CD4-positive, alpha-beta T cell (primary cell): ENCODE results near the gene STK32C. TPM values are rescaled to one million over a fixed set of nuclear protein-coding genes. Genes with fewer than 3 reads are reported as not detected.

Source experiments
- ATAC-seq: fragments of 200-7000 bp; cut with Tn5 transposase; one replicate; pipeline ENCODE4 v1.10.0; 2022; ENCODE audit warnings: mild to moderate bottlenecking; ENCODE audit not compliant: poor library complexity
- CTCF ChIA-PET: fragments of 350-600 bp; sonication (Branson Sonifier 250); formaldehyde crosslinking; loops from one replicate; lab custom pipeline; 2021; ENCODE audit warnings: antibody characterized with exemption, inconsistent platforms; lab: Charles Lee
- POLR2A ChIA-PET: fragments of 350-600 bp; sonication (Branson Sonifier 250); formaldehyde crosslinking; loops from one replicate; lab custom pipeline; 2021; ENCODE audit warnings: antibody characterized with exemption, inconsistent platforms; lab: Charles Lee
- DNase-seq, 14 experiments: peaks; one replicate each; pipeline ENCODE4 v3.0.0-alpha.2; 2013 to 2020; ENCODE audit warnings: mixed read lengths in 2 of 14
- H3K27ac ChIP-seq, 2 donors: one replicate each; pipeline versions ENCODE4 v1.5.1 to v1.7.0; 2013; ENCODE audit warnings: low read length in 2 of 2, low read depth in 1 of 2, mild to moderate bottlenecking in 1 of 2
- H3K27me3 ChIP-seq, 2 experiments: 1 replicate in 1 of 2; 2 replicates in 1 of 2; pipeline versions ENCODE4 v1.6.1 to v1.7.0; 2013; ENCODE audit warnings: low read length in 2 of 2, control low read depth in 1 of 2, mild to moderate bottlenecking in 1 of 2, moderate library complexity in 1 of 2; ENCODE audit not compliant: insufficient read depth in 2 of 2, control insufficient read depth in 1 of 2
- H3K36me3 ChIP-seq: one replicate; pipeline ENCODE4 v1.6.1; 2013; ENCODE audit warnings: low read length, control low read depth; ENCODE audit not compliant: insufficient read depth
- H3K4me1 ChIP-seq: one replicate; pipeline ENCODE4 v1.6.1; 2013; ENCODE audit warnings: low read length, control low read depth; ENCODE audit not compliant: insufficient read depth
- H3K4me3 ChIP-seq: one replicate; pipeline ENCODE4 v1.5.1; 2013; ENCODE audit warnings: mild to moderate bottlenecking, low read length, moderate library complexity
- H3K9me3 ChIP-seq, 2 experiments: 1 replicate in 1 of 2; 2 replicates in 1 of 2; pipeline versions ENCODE4 v1.6.1 to v1.7.0; 2013; ENCODE audit warnings: low read length in 2 of 2, mild to moderate bottlenecking in 2 of 2, control low read depth in 1 of 2, moderate library complexity in 1 of 2; ENCODE audit not compliant: control insufficient read depth in 1 of 2, insufficient read depth in 1 of 2
- H3K27ac Mint-ChIP-seq: one replicate; pipeline ENCODE4 v1.8.0; 2020; ENCODE audit warnings: mixed read lengths
- H3K27me3 Mint-ChIP-seq: one replicate; pipeline ENCODE4 v1.8.0; 2021; ENCODE audit warnings: mixed read lengths
- H3K36me3 Mint-ChIP-seq: one replicate; pipeline ENCODE4 v1.8.0; 2021; ENCODE audit warnings: low read depth, mixed read lengths
- H3K4me1 Mint-ChIP-seq: one replicate; pipeline ENCODE4 v1.8.0; 2021; ENCODE audit warnings: low read depth, mixed read lengths
- H3K4me3 Mint-ChIP-seq: one replicate; pipeline ENCODE4 v1.8.0; 2020; ENCODE audit warnings: mild to moderate bottlenecking, mixed read lengths
- H3K9me3 Mint-ChIP-seq: one replicate; pipeline ENCODE4 v1.8.0; 2020; ENCODE audit warnings: mixed read lengths
- intact Hi-C, 2 experiments: fragments of 100-400 bp; cut with DNase I in 1 of 2; cut with micrococcal nuclease in 1 of 2; formaldehyde crosslinking; loops; one replicate each; pipeline versions ENCODE4 v1.15.1 to v1.9.0; 2023 to 2025; cut with DNase I, micrococcal nuclease
- total RNA-seq, 174 experiments: library from RNA in 2 of 174; stranded (reverse) in 2 of 174; gene quantifications; one replicate each; pipeline ENCODE4 v1.2.3 and lab custom pipeline; 2021 to 2026
- TF ChIP-seq, protein P1 (sequence below): fragments of 200-600 bp; IDR thresholded peaks from one replicate; pipeline ENCODE4 v1.8.0; 2022; ENCODE audit warnings: antibody characterized with exemption, mild to moderate bottlenecking

The STK32C gene
- total RNA-seq, 2 experiments from 2014 or later: 4.9 to 5.2 TPM

DNA sequence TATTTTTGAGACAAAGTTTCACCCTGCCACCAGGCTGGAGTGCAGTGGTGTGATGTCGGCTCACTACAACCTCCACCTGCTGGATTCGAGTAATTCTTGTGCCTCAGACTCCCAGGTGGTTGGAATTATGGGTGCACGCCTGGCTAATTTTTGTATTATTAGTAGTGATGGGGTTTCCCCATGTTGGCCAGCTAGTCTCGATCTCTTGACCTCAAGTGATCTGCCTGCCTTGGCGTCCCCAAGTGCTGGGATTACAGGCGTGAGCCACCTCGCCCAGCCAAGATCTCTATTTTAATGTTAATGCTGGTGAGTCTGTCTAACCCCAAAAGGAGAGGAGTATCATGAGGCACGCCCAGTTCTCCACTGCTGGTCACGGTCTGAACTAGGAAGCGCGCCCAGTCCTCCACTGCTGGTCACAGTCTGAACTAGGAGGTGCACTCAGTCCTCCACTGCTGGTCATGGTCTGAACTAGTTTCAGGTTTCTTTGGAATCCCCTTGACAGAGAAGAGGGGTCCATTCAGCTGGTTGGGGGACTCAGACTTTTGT is 18.7 kb upstream of the STK32C start:
- DNase-seq (no peak), ATAC-seq (no peak)
- Mint-ChIP-seq H3K27me3 (no peaks in the 10 kb centered on the region), H3K9me3 (no peaks in the 10 kb centered on the region), H3K27ac (peak overlapping the region; percentile 40), H3K4me3 (no peak overlapping the region), H3K4me1 (peaks cover 52% of the 10 kb centered on the region), H3K36me3 (peaks cover 44% of the 10 kb centered on the region)
- Histone ChIP-seq H3K27ac (no peak overlapping the region), H3K4me1 (peaks cover 29% of the 10 kb centered on the region), H3K36me3 (peaks cover 7% of the 10 kb centered on the region), H3K9me3 (peaks cover 0 to 3% of the 10 kb centered on the region in 2 experiments), H3K4me3 (no peak overlapping the region), H3K27me3 (no peaks in the 10 kb centered on the region)
- TF ChIP-seq, protein P1, sequence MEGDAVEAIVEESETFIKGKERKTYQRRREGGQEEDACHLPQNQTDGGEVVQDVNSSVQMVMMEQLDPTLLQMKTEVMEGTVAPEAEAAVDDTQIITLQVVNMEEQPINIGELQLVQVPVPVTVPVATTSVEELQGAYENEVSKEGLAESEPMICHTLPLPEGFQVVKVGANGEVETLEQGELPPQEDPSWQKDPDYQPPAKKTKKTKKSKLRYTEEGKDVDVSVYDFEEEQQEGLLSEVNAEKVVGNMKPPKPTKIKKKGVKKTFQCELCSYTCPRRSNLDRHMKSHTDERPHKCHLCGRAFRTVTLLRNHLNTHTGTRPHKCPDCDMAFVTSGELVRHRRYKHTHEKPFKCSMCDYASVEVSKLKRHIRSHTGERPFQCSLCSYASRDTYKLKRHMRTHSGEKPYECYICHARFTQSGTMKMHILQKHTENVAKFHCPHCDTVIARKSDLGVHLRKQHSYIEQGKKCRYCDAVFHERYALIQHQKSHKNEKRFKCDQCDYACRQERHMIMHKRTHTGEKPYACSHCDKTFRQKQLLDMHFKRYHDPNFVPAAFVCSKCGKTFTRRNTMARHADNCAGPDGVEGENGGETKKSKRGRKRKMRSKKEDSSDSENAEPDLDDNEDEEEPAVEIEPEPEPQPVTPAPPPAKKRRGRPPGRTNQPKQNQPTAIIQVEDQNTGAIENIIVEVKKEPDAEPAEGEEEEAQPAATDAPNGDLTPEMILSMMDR: no peak
- CTCF ChIA-PET: interaction anchor here (1.3 kb wide), 1 partner anchor 11 kb away, joined by 3 read pairs; no protein-coding TSS in a partner anchor
- POLR2A ChIA-PET: no interaction called here
- intact Hi-C loops: no loop called here

DNA sequence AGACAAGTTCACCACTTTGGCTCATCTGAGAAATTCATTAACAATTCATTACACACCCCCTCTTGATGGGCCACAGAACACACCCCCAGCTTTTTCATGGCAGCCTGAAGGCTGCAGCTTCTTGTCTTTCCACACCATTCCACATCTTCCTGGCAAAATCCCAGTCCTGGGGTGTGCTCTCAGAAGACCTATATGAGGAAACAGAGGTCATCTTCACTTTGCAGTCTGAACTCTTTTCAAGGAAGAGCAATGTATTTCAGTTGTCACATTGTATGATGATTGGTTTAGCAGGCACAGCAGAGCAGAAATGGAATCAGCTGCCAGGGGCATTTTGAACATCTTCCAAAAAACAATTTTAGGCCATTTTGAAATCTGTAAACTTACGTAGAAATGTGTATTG is 16.4 kb upstream of the STK32C start:
- DNase-seq (no peak), ATAC-seq (no peak)
- peaks cover 7% of the 10 kb centered on the region for H3K36me3 ChIP-seq
- ChIA-PET POLR2A (no interaction called here), CTCF (no interaction called here)
- intact Hi-C loops: no loop called here
- H3K27me3 ChIP-seq: no peaks in the 10 kb centered on the region
- no peak overlapping the region for H3K27ac ChIP-seq
- H3K9me3 ChIP-seq: peaks cover 0 to 3% of the 10 kb centered on the region in 2 experiments
- H3K4me3 Mint-ChIP-seq: no peak overlapping the region
- H3K27me3 Mint-ChIP-seq: no peaks in the 10 kb centered on the region
- no peaks in the 10 kb centered on the region for H3K9me3 Mint-ChIP-seq
- H3K36me3 Mint-ChIP-seq: peaks cover 35% of the 10 kb centered on the region
- peaks cover 8% of the 10 kb centered on the region for H3K4me1 ChIP-seq
- TF ChIP-seq, protein P1: no peak
- H3K27ac Mint-ChIP-seq: peak overlapping the region; percentile 52
- no peak overlapping the region for H3K4me3 ChIP-seq
- H3K4me1 Mint-ChIP-seq: peaks cover 31% of the 10 kb centered on the region

GRCh38 chr10:132322586-132323048 is 14.9 kb upstream of the STK32C start:
- peaks cover 2% of the 10 kb centered on the region for H3K4me1 ChIP-seq
- intact Hi-C loops: no loop called here
- ATAC-seq: no peak
- Mint-ChIP-seq H3K4me1 (peaks cover 17% of the 10 kb centered on the region), H3K9me3 (no peaks in the 10 kb centered on the region), H3K27me3 (no peaks in the 10 kb centered on the region), H3K4me3 (no peak overlapping the region), H3K27ac (no peak overlapping the region), H3K36me3 (peaks cover 28% of the 10 kb centered on the region)
- no peak for DNase-seq
- H3K36me3 ChIP-seq: peaks cover 7% of the 10 kb centered on the region
- no peak overlapping the region for H3K4me3 ChIP-seq
- ChIA-PET CTCF (no interaction called here), POLR2A (no interaction called here)
- no peaks in the 10 kb centered on the region for H3K27me3 ChIP-seq
- TF ChIP-seq, protein P1: no peak
- H3K9me3 ChIP-seq: peaks cover 0 to 3% of the 10 kb centered on the region in 2 experiments
- no peak overlapping the region for H3K27ac ChIP-seq
